C4-2B (cell line): ENCODE measurements around the gene CHN1.

Experiments
- ZFX ChIP-seq: fragments of 450-650 bp; IDR thresholded peaks from 2 replicates; pipeline ENCODE4 v1.6.1; 2017
- TF ChIP-seq, protein P1 (sequence below): fragments of 450-650 bp; conservative IDR thresholded peaks from 2 replicates; pipeline ENCODE4 v1.5.1; 2017; ENCODE audit warnings: mild to moderate bottlenecking

- TF ChIP-seq, protein P1, sequence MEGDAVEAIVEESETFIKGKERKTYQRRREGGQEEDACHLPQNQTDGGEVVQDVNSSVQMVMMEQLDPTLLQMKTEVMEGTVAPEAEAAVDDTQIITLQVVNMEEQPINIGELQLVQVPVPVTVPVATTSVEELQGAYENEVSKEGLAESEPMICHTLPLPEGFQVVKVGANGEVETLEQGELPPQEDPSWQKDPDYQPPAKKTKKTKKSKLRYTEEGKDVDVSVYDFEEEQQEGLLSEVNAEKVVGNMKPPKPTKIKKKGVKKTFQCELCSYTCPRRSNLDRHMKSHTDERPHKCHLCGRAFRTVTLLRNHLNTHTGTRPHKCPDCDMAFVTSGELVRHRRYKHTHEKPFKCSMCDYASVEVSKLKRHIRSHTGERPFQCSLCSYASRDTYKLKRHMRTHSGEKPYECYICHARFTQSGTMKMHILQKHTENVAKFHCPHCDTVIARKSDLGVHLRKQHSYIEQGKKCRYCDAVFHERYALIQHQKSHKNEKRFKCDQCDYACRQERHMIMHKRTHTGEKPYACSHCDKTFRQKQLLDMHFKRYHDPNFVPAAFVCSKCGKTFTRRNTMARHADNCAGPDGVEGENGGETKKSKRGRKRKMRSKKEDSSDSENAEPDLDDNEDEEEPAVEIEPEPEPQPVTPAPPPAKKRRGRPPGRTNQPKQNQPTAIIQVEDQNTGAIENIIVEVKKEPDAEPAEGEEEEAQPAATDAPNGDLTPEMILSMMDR: no peak
- no peak for TF ChIP-seq ZFX
Observed at GRCh38 chr2:174969091-174969734, 36.0 kb downstream of the CHN1 start.
